ENCODE data around the gene PHF21B.

The PHF21B gene

DNA sequence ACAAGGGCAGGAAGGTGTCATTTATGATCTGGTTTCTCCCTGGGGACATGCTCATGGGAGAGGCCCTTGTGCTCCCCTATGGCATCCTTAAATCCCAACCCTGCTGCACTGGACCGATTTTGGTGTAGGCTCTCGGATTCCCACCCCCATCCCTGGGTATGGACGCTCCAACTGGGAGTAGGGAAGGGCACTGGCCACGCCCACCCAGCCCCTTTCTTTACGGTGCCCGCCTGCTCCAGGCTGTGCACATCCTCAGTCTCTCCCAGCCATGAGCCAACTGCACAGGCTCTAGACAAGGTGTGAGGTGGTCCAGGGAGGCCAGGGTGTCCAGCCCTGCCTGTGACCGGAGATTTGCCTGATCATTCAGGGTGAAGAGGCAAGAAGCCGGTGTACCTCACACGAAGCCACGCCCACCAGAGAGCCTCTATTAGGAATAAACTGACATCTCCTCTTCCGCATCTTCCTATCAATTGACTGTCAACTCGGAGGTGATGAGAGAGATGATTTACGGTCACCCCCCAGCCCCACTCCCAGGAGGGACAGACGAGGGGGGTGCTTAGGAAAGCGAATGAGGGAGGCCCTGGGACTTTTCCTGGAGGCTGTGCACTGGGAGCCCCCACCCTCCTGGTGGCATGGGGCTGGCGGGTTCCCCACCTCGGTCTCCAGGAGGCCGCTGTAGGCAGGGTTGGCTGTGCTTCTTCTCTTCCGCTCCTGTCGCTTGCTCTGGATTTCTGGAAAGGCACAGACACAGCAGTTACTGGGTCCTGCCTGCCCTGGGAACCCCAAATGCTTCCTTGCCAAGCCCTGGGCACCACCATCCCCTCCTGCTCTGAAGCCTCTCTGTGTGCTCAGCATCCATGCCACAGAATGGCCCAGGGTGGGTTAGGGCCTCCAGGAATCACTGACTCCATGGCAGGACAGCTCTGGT lies 116.7 kb downstream of the PHF21B start:
- Histone ChIP-seq H3K9me3 (ENCODE audit: control insufficient read depth in 5 of 5, low read length in 5 of 5) (peaks cover 0 to 5% (median 0%) of the 10 kb centered on the region in 5 donors), H3K4me1 (ENCODE audit: control insufficient read depth in 5 of 5, insufficient read depth in 5 of 5, low read length in 5 of 5) (no peaks in the 10 kb centered on the region), H3K9ac (ENCODE audit: low read length in 5 of 5) (no peak overlapping the region), H3K27ac (ENCODE audit: low read depth, low read length) (no peak overlapping the region), H3K27me3 (ENCODE audit: control insufficient read depth in 5 of 5, insufficient read depth in 4 of 5, low read length in 5 of 5) (peaks cover 0 to 13% (median 10%) of the 10 kb centered on the region in 5 donors), H3K36me3 (ENCODE audit: control insufficient read depth in 5 of 5, insufficient read depth in 5 of 5, low read length in 5 of 5) (no peaks in the 10 kb centered on the region), H3K4me3 (ENCODE audit: low read depth in 1 of 5, low read length in 5 of 5) (no peak overlapping the region)

GRCh38 chr22:44892243-44892642 lies 117.6 kb downstream of the PHF21B start:
- Histone ChIP-seq H3K9me3 (ENCODE audit: control insufficient read depth in 5 of 5, low read length in 5 of 5) (peaks cover 0 to 5% (median 0%) of the 10 kb centered on the region in 5 donors), H3K9ac (ENCODE audit: low read length in 5 of 5) (no peak overlapping the region), H3K36me3 (ENCODE audit: control insufficient read depth in 5 of 5, insufficient read depth in 5 of 5, low read length in 5 of 5) (no peaks in the 10 kb centered on the region), H3K27me3 (ENCODE audit: control insufficient read depth in 5 of 5, insufficient read depth in 4 of 5, low read length in 5 of 5) (peaks cover 0 to 13% (median 10%) of the 10 kb centered on the region in 5 donors), H3K4me3 (ENCODE audit: low read depth in 1 of 5, low read length in 5 of 5) (no peak overlapping the region), H3K27ac (ENCODE audit: low read depth, low read length) (no peak overlapping the region), H3K4me1 (ENCODE audit: control insufficient read depth in 5 of 5, insufficient read depth in 5 of 5, low read length in 5 of 5) (no peaks in the 10 kb centered on the region)

DNA sequence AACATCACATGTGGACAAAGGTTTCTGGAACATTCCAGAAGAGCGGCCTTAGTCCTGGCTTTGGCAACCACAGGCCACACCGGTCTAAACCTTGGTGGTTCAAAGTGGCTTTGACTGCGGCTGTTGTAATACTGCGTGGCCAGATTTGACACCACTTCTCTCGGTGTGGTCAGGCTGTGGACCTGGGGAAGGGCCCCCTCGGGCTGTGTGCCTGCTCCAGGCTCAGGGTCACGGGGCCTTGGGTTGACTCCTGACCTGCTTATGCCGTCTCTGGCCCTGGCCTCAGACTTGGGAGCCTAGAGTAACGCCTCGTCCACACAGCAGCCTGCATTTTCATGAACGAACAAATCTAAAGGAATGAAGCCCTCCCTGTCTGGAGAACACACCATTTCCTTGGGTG lies 118.0 kb downstream of the PHF21B start:
- Histone ChIP-seq H3K9me3 (ENCODE audit: control insufficient read depth in 5 of 5, low read length in 5 of 5) (peaks cover 0 to 5% (median 0%) of the 10 kb centered on the region in 5 donors), H3K36me3 (ENCODE audit: control insufficient read depth in 5 of 5, insufficient read depth in 5 of 5, low read length in 5 of 5) (no peaks in the 10 kb centered on the region), H3K4me1 (ENCODE audit: control insufficient read depth in 5 of 5, insufficient read depth in 5 of 5, low read length in 5 of 5) (no peaks in the 10 kb centered on the region)

GRCh38 chr22:44891293-44891747 lies 118.5 kb downstream of the PHF21B start:
- no peak overlapping the region for H3K9ac ChIP-seq (ENCODE audit: low read length in 5 of 5)
- peaks cover 0 to 5% (median 0%) of the 10 kb centered on the region in 5 donors for H3K9me3 ChIP-seq (ENCODE audit: control insufficient read depth in 5 of 5, low read length in 5 of 5)
- no peaks in the 10 kb centered on the region for H3K36me3 ChIP-seq (ENCODE audit: control insufficient read depth in 5 of 5, insufficient read depth in 5 of 5, low read length in 5 of 5)
- H3K4me1 ChIP-seq (ENCODE audit: control insufficient read depth in 5 of 5, insufficient read depth in 5 of 5, low read length in 5 of 5), result no peaks in the 10 kb centered on the region
- no peak overlapping the region for H3K27ac ChIP-seq (ENCODE audit: low read depth, low read length)
- peaks cover 0 to 13% (median 10%) of the 10 kb centered on the region in 5 donors for H3K27me3 ChIP-seq (ENCODE audit: control insufficient read depth in 5 of 5, insufficient read depth in 4 of 5, low read length in 5 of 5)
- H3K4me3 ChIP-seq (ENCODE audit: low read depth in 1 of 5, low read length in 5 of 5), result no peak overlapping the region

More for the DNA sequence above, 118.0 kb downstream of the PHF21B start:
- Histone ChIP-seq H3K9ac (ENCODE audit: low read length in 5 of 5) (no peak overlapping the region), H3K27ac (ENCODE audit: low read depth, low read length) (no peak overlapping the region), H3K4me3 (ENCODE audit: low read depth in 1 of 5, low read length in 5 of 5) (no peak overlapping the region), H3K27me3 (ENCODE audit: control insufficient read depth in 5 of 5, insufficient read depth in 4 of 5, low read length in 5 of 5) (peaks cover 0 to 13% (median 10%) of the 10 kb centered on the region in 5 donors)

- H3K27ac ChIP-seq (ENCODE audit: low read depth, low read length), result no peak overlapping the region
- H3K27me3 ChIP-seq (ENCODE audit: control insufficient read depth in 5 of 5, insufficient read depth in 4 of 5, low read length in 5 of 5), result peaks cover 0 to 13% (median 10%) of the 10 kb centered on the region in 5 donors
- peaks cover 0 to 5% (median 0%) of the 10 kb centered on the region in 5 donors for H3K9me3 ChIP-seq (ENCODE audit: control insufficient read depth in 5 of 5, low read length in 5 of 5)
- no peak overlapping the region for H3K4me3 ChIP-seq (ENCODE audit: low read depth in 1 of 5, low read length in 5 of 5)
- H3K36me3 ChIP-seq (ENCODE audit: control insufficient read depth in 5 of 5, insufficient read depth in 5 of 5, low read length in 5 of 5), result no peaks in the 10 kb centered on the region
- no peak overlapping the region for H3K9ac ChIP-seq (ENCODE audit: low read length in 5 of 5)
- H3K4me1 ChIP-seq (ENCODE audit: control insufficient read depth in 5 of 5, insufficient read depth in 5 of 5, low read length in 5 of 5), result no peaks in the 10 kb centered on the region
Observed at GRCh38 chr22:44890416-44891292, 119.2 kb downstream of the PHF21B start.

GRCh38 chr22:44889255-44889878 lies 120.4 kb downstream of the PHF21B start:
- no peaks in the 10 kb centered on the region for H3K4me1 ChIP-seq (ENCODE audit: control insufficient read depth in 5 of 5, insufficient read depth in 5 of 5, low read length in 5 of 5)
- H3K9ac ChIP-seq (ENCODE audit: low read length in 5 of 5), result no peak overlapping the region
- peaks cover 0 to 3% (median 0%) of the 10 kb centered on the region in 5 donors for H3K9me3 ChIP-seq (ENCODE audit: control insufficient read depth in 5 of 5, low read length in 5 of 5)
- peaks cover 0 to 16% (median 6%) of the 10 kb centered on the region in 5 donors for H3K27me3 ChIP-seq (ENCODE audit: control insufficient read depth in 5 of 5, insufficient read depth in 4 of 5, low read length in 5 of 5)
- H3K4me3 ChIP-seq (ENCODE audit: low read depth in 1 of 5, low read length in 5 of 5), result no peak overlapping the region
- H3K27ac ChIP-seq (ENCODE audit: low read depth, low read length), result no peak overlapping the region
- no peaks in the 10 kb centered on the region for H3K36me3 ChIP-seq (ENCODE audit: control insufficient read depth in 5 of 5, insufficient read depth in 5 of 5, low read length in 5 of 5)

GRCh38 chr22:44888491-44889254 lies 121.1 kb downstream of the PHF21B start:
- peaks cover 0 to 8% (median 0%) of the 10 kb centered on the region in 5 donors for H3K9me3 ChIP-seq (ENCODE audit: control insufficient read depth in 5 of 5, low read length in 5 of 5)
- no peak overlapping the region for H3K27ac ChIP-seq (ENCODE audit: low read depth, low read length)
- H3K4me3 ChIP-seq (ENCODE audit: low read depth in 1 of 5, low read length in 5 of 5), result no peak overlapping the region
- H3K4me1 ChIP-seq (ENCODE audit: control insufficient read depth in 5 of 5, insufficient read depth in 5 of 5, low read length in 5 of 5), result no peaks in the 10 kb centered on the region
- peaks cover 0 to 15% (median 4%) of the 10 kb centered on the region in 5 donors for H3K27me3 ChIP-seq (ENCODE audit: control insufficient read depth in 5 of 5, insufficient read depth in 4 of 5, low read length in 5 of 5)
- H3K36me3 ChIP-seq (ENCODE audit: control insufficient read depth in 5 of 5, insufficient read depth in 5 of 5, low read length in 5 of 5), result no peaks in the 10 kb centered on the region
- no peak overlapping the region for H3K9ac ChIP-seq (ENCODE audit: low read length in 5 of 5)

- H3K36me3 ChIP-seq (ENCODE audit: control insufficient read depth in 5 of 5, insufficient read depth in 5 of 5, low read length in 5 of 5), result no peaks in the 10 kb centered on the region
- H3K27me3 ChIP-seq (ENCODE audit: control insufficient read depth in 5 of 5, insufficient read depth in 4 of 5, low read length in 5 of 5), result peaks cover 0 to 9% (median 2%) of the 10 kb centered on the region in 5 donors
Observed at GRCh38 chr22:44887941-44888366, 121.9 kb downstream of the PHF21B start.

GRCh38 chr22:44885806-44886360 lies 123.9 kb downstream of the PHF21B start:
- Histone ChIP-seq H3K4me3 (ENCODE audit: low read depth in 1 of 5, low read length in 5 of 5) (no peak overlapping the region), H3K9ac (ENCODE audit: low read length in 5 of 5) (no peak overlapping the region), H3K9me3 (ENCODE audit: control insufficient read depth in 5 of 5, low read length in 5 of 5) (peaks cover 0 to 8% (median 0%) of the 10 kb centered on the region in 5 donors), H3K27ac (ENCODE audit: low read depth, low read length) (no peak overlapping the region), H3K36me3 (ENCODE audit: control insufficient read depth in 5 of 5, insufficient read depth in 5 of 5, low read length in 5 of 5) (no peaks in the 10 kb centered on the region), H3K27me3 (ENCODE audit: control insufficient read depth in 5 of 5, insufficient read depth in 4 of 5, low read length in 5 of 5) (peaks cover 0 to 3% (median 0%) of the 10 kb centered on the region in 5 donors), H3K4me1 (ENCODE audit: control insufficient read depth in 5 of 5, insufficient read depth in 5 of 5, low read length in 5 of 5) (no peaks in the 10 kb centered on the region)

More at GRCh38 chr22:44887941-44888366, 121.9 kb downstream of the PHF21B start:
- no peak overlapping the region for H3K27ac ChIP-seq (ENCODE audit: low read depth, low read length)
- H3K9ac ChIP-seq (ENCODE audit: low read length in 5 of 5), result no peak overlapping the region
- H3K9me3 ChIP-seq (ENCODE audit: control insufficient read depth in 5 of 5, low read length in 5 of 5), result peaks cover 0 to 8% (median 0%) of the 10 kb centered on the region in 5 donors
- H3K4me3 ChIP-seq (ENCODE audit: low read depth in 1 of 5, low read length in 5 of 5), result no peak overlapping the region
- no peaks in the 10 kb centered on the region for H3K4me1 ChIP-seq (ENCODE audit: control insufficient read depth in 5 of 5, insufficient read depth in 5 of 5, low read length in 5 of 5)

Data from subcutaneous abdominal adipose tissue (tissue), 5 donors.